Measurements from ENCODE around the gene ANKUB1. TPM values are rescaled to one million over a fixed set of nuclear protein-coding genes. Genes with fewer than 3 reads are reported as not detected.

The ANKUB1 gene
- total and polyA plus RNA-seq, 8 donors: 0.14 to 2.2 (median 0.44) TPM; not detected in 1

- Histone ChIP-seq H3K27me3 (no peaks in the 10 kb centered on the region), H3K4me1 (no peaks in the 10 kb centered on the region), H3K36me3 (no peaks in the 10 kb centered on the region), H3K9me3 (no peaks in the 10 kb centered on the region), H3K4me3 (no peak overlapping the region), H3K27ac (peak overlapping the region in 1 of 2 donors; percentile 11)
- intact Hi-C loops (cut with DNase I): no loop called here
- no peak for DNase-seq
- TF ChIP-seq, protein P1, sequence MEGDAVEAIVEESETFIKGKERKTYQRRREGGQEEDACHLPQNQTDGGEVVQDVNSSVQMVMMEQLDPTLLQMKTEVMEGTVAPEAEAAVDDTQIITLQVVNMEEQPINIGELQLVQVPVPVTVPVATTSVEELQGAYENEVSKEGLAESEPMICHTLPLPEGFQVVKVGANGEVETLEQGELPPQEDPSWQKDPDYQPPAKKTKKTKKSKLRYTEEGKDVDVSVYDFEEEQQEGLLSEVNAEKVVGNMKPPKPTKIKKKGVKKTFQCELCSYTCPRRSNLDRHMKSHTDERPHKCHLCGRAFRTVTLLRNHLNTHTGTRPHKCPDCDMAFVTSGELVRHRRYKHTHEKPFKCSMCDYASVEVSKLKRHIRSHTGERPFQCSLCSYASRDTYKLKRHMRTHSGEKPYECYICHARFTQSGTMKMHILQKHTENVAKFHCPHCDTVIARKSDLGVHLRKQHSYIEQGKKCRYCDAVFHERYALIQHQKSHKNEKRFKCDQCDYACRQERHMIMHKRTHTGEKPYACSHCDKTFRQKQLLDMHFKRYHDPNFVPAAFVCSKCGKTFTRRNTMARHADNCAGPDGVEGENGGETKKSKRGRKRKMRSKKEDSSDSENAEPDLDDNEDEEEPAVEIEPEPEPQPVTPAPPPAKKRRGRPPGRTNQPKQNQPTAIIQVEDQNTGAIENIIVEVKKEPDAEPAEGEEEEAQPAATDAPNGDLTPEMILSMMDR (IDR thresholded peaks at IDR 0.05): no peak
- ATAC-seq: peak; percentile 23
Measured at GRCh38 chr3:149784064-149784704, 8.2 kb downstream of the ANKUB1 start.

- DNase-seq (no peak), ATAC-seq (peak; percentile 61)
- Histone ChIP-seq H3K27ac (peak overlapping the region; percentile 37 to 39), H3K9me3 (no peaks in the 10 kb centered on the region), H3K4me3 (no peak overlapping the region), H3K36me3 (no peaks in the 10 kb centered on the region), H3K4me1 (no peaks in the 10 kb centered on the region), H3K27me3 (no peaks in the 10 kb centered on the region)
- TF ChIP-seq, protein P1 (IDR thresholded peaks at IDR 0.05): no peak
- intact Hi-C loops (cut with DNase I): no loop called here
Measured at GRCh38 chr3:149783576-149783975, 8.8 kb downstream of the ANKUB1 start.

DNA sequence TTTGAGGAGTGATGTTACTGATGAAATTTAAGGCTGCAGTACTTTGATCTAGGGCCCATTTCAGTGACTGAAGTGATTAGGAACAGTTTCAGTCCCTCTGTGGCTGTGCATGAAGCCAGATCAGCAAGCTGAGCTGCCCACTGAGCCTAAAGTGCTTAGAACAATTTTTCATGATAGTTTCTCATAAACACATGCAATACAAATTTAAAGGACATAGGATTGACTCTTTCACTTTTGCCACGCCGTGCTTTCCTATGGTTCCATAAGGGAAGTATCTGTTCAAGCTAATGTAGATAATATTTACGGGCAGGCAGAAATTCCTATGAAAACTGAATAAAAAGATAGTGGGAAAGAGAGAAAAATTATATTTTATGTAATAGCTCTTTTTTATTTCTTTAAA is 10.6 kb downstream of the ANKUB1 start:
- TF ChIP-seq, protein P1 (IDR thresholded peaks at IDR 0.05): no peak
- Histone ChIP-seq H3K9me3 (no peaks in the 10 kb centered on the region), H3K27ac (peak overlapping the region; percentile 14 to 59), H3K4me3 (no peak overlapping the region), H3K4me1 (no peaks in the 10 kb centered on the region), H3K36me3 (no peaks in the 10 kb centered on the region), H3K27me3 (no peaks in the 10 kb centered on the region)
- DNase-seq: no peak
- ATAC-seq: no peak
- intact Hi-C loops (cut with DNase I): no loop called here

- intact Hi-C loops (cut with DNase I): no loop called here
- H3K4me1 ChIP-seq: no peaks in the 10 kb centered on the region
- H3K27ac ChIP-seq: peak overlapping the region; percentile 14 to 59
- H3K4me3 ChIP-seq: no peak overlapping the region
- no peaks in the 10 kb centered on the region for H3K36me3 ChIP-seq
- no peaks in the 10 kb centered on the region for H3K9me3 ChIP-seq
- DNase-seq (no peak), ATAC-seq (peak; percentile 16)
- TF ChIP-seq, protein P1 (IDR thresholded peaks at IDR 0.05): no peak
- no peaks in the 10 kb centered on the region for H3K27me3 ChIP-seq
Measured at GRCh38 chr3:149781211-149781610, 11.1 kb downstream of the ANKUB1 start.

DNA sequence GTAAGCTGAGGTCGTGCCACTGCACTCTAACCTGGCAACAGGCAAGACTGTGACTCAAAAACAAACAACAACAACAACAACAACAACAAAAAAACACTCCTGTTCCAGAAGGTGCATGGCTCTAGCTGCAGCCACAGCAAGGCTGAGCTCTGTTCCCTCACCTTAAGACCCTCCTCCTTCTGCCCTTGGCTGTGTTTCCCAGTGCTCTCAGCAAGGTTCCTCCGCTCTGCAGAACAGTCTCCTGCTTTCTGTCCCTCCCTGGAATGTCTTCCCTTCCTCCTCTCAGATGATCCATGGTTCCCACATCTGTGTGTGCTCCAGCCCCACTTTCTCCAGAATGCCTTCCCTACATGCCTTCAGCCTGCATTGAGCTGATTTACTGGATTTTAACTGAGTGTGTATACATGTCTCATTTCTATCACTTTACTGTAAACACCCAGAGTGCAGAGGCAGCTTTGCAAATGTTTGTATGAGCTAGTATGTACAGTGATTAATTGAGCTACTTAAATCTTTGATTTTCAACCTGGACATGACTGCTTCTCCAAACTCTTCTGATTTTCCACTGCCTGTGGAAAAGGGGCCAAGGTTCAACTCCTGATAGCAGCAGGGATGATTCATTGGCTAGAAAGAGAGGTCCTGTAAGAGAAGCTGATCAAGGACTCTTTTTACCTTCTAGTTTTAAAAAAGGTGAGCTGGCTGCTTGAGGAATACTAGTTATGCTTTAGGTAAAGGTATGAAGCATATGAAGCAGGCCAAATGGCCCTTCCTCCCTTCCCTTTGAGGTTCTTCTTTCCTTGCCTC is 14.7 kb downstream of the ANKUB1 start:
- ATAC-seq (no peak), DNase-seq (no peak)
- Histone ChIP-seq H3K36me3 (no peaks in the 10 kb centered on the region), H3K27ac (no peak overlapping the region), H3K4me3 (no peak overlapping the region), H3K27me3 (no peaks in the 10 kb centered on the region), H3K4me1 (no peaks in the 10 kb centered on the region), H3K9me3 (no peaks in the 10 kb centered on the region)
- intact Hi-C loops (cut with DNase I): no loop called here
- TF ChIP-seq, protein P1 (IDR thresholded peaks at IDR 0.05): no peak

Data from left lung (tissue), 10 donors.